ENCODE measurements around the gene FBXO8.

DNA sequence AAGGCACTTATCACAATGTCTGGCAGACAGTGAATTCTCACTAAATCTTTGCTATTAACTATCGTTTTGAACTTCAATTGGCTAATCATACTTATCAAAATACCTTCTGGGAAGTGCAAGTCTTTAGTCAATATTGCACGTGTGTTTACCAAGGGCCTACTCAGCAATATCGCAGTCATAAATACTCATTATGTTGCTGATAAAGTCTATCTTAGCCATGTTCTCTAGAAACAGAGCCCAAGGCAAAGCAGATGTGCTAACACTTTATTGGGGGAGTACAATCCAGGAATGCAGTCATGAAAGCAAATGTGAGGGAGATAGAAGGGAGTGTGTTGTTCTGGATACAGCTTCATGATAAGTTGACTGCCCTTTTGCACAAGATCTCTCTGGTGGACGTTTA is 90.5 kb downstream of the FBXO8 start:
- TF ChIP-seq CTCF (conservative IDR thresholded peaks at IDR 0.05; ENCODE audit: low read depth, low read length) = no peak
- TF ChIP-seq EZH2 (IDR thresholded peaks at IDR 0.05; ENCODE audit: borderline replicate concordance, low read depth, low read length, poor library complexity, severe bottlenecking) = no peak
